Lower leg skin (tissue), 3 donors: ENCODE measurements around the gene RHBG.

Experiments used
- CTCF ChIP-seq, 3 donors: fragments of 450-650 bp; IDR thresholded peaks; one replicate each; pipeline ENCODE4 v1.5.1; 2016; ENCODE audit warnings: antibody characterized with exemption in 3 of 3, mild to moderate bottlenecking in 3 of 3, moderate library complexity in 2 of 3
- POLR2A ChIP-seq, 2 donors: fragments of 450-650 bp; IDR thresholded peaks; one replicate each; pipeline ENCODE4 v1.6.1; 2016 to 2017; ENCODE audit warnings: antibody characterized with exemption in 2 of 2, mild to moderate bottlenecking in 1 of 2, moderate library complexity in 1 of 2

GRCh38 chr1:156372265-156372586 lies 3.2 kb downstream of the RHBG start:
- TF ChIP-seq CTCF (IDR thresholded peaks at IDR 0.05) = no peak
- no peak for TF ChIP-seq POLR2A (IDR thresholded peaks at IDR 0.05)
